Fibroblast of skin of scalp (primary cell): Measurements from ENCODE around the gene GUCY1A2.

ENCODE experiments used
- DNase-seq: peaks from one replicate; pipeline ENCODE4 v3.0.0-alpha.2; 2013

Gene GUCY1A2

GRCh38 chr11:106998916-106999188, 19.4 kb downstream of the GUCY1A2 start:
- DNase-seq = no peak

GRCh38 chr11:106998116-106998915, 20.0 kb downstream of the GUCY1A2 start:
- DNase-seq = peak; percentile 93

- no peak for DNase-seq
Measured at GRCh38 chr11:106997227-106997626, 21.0 kb downstream of the GUCY1A2 start.

- DNase-seq = no peak
Measured at GRCh38 chr11:106996691-106997090, 21.6 kb downstream of the GUCY1A2 start.

- DNase-seq = peak; percentile 22
Measured at GRCh38 chr11:106990331-106990730, 27.9 kb downstream of the GUCY1A2 start.

GRCh38 chr11:106989078-106989455, 29.2 kb downstream of the GUCY1A2 start:
- DNase-seq = no peak

- DNase-seq = peak; percentile 66
Measured at GRCh38 chr11:106988151-106989077, 29.9 kb downstream of the GUCY1A2 start.

- DNase-seq = no peak
Measured at GRCh38 chr11:106986673-106987072, 31.6 kb downstream of the GUCY1A2 start.

- peak; percentile 69 for DNase-seq
Measured at GRCh38 chr11:106986261-106986660, 32.0 kb downstream of the GUCY1A2 start.

GRCh38 chr11:106983991-106984390, 34.3 kb downstream of the GUCY1A2 start:
- DNase-seq = no peak

GRCh38 chr11:106983261-106983660, 35.0 kb downstream of the GUCY1A2 start:
- no peak for DNase-seq

- DNase-seq = no peak
Measured at GRCh38 chr11:106974831-106975230, 43.4 kb downstream of the GUCY1A2 start.

- DNase-seq = no peak
Measured at GRCh38 chr11:106971864-106972263, 46.4 kb downstream of the GUCY1A2 start.

- no peak for DNase-seq
Measured at GRCh38 chr11:106969644-106970355, 48.5 kb downstream of the GUCY1A2 start.

GRCh38 chr11:106962995-106963394, 55.3 kb downstream of the GUCY1A2 start:
- DNase-seq = peak; percentile 33

- DNase-seq = peak; percentile 97
Measured at GRCh38 chr11:106961518-106961917, 56.8 kb downstream of the GUCY1A2 start.

- no peak for DNase-seq
Measured at GRCh38 chr11:106961048-106961447, 57.2 kb downstream of the GUCY1A2 start.

GRCh38 chr11:106959800-106960199, 58.5 kb downstream of the GUCY1A2 start:
- DNase-seq = peak; percentile 61

GRCh38 chr11:106959386-106959785, 58.9 kb downstream of the GUCY1A2 start:
- DNase-seq = no peak

GRCh38 chr11:106958517-106959248, 59.6 kb downstream of the GUCY1A2 start:
- peak; percentile 29 for DNase-seq

GRCh38 chr11:106957030-106957482, 61.2 kb downstream of the GUCY1A2 start:
- peak; percentile 56 for DNase-seq

- DNase-seq = no peak
Measured at GRCh38 chr11:106950067-106950491, 68.2 kb downstream of the GUCY1A2 start.
